ENCODE data around the gene NUP210. TPM values are rescaled to one million over a fixed set of nuclear protein-coding genes. Genes with fewer than 3 reads are reported as not detected.

NUP210 gene
- total and polyA plus RNA-seq, 2 of the 13 experiments (the other 11 are each of a cell fraction or from before 2014, with no cell fraction given) = 31.6 to 35.2 TPM

DNA sequence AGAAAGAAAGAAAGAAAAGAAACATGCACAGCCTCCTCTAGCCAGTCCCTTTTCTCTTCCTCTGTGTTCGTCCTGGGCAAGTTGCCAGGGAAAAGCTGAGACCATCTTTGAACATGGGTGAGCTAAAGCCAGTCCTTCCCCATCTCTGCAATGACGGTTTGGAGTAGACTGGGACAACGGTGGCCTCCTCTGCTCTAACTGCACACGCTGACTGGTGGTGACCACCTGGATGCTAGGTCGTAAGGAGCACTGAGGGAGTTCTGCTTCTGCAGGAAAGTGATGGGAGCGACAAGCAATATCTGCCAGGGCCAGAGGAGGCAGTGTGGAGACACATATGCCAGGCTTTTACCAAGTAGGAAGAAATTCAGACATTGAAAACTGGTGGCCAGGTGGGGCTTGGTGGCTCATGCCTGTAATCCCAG is 111.7 kb downstream of the NUP210 start (continued):
- TF ChIP-seq IRX3 (CRISPR knock-in tag; IDR thresholded peaks at IDR 0.05; ENCODE audit: borderline replicate concordance, low read depth) (no peak), CAMTA2 (CRISPR knock-in tag; IDR thresholded peaks at IDR 0.05; ENCODE audit: borderline replicate concordance) (no peak), CBX5 (CRISPR knock-in tag; IDR thresholded peaks at IDR 0.05; ENCODE audit: borderline replicate concordance) (no peak), ZMAT3 (CRISPR knock-in tag; conservative IDR thresholded peaks at IDR 0.05) (0 out of 2 replicates have a peak, but pooled peaks have one; percentile 10), SYNCRIP (IDR thresholded peaks at IDR 0.05; ENCODE audit: insufficient read depth, low read depth, low read length) (no peak), BRD4 (CRISPR knock-in tag; IDR thresholded peaks at IDR 0.05) (no peak), ARNTL (CRISPR knock-in tag; IDR thresholded peaks at IDR 0.05) (no peak), HNRNPH1 (optimal IDR thresholded peaks at IDR 0.05; ENCODE audit: low read depth, low read length) (no peak), ZNF792 (CRISPR knock-in tag; IDR thresholded peaks at IDR 0.05) (no peak), ZNF24 (IDR thresholded peaks at IDR 0.05) (no peak), PHF21A (CRISPR knock-in tag; IDR thresholded peaks at IDR 0.05) (no peak), ZNF263 (CRISPR knock-in tag; IDR thresholded peaks at IDR 0.05) (0 out of 2 replicates have a peak, but pooled peaks have one; percentile 38), HNRNPUL1 (IDR thresholded peaks at IDR 0.05; ENCODE audit: low read depth, low read length) (no peak), ZSCAN25 (CRISPR knock-in tag; IDR thresholded peaks at IDR 0.05) (no peak), ZNF143 (CRISPR knock-in tag; IDR thresholded peaks at IDR 0.05) (no peak), ZNF674 (CRISPR knock-in tag; IDR thresholded peaks at IDR 0.05; ENCODE audit: low read depth) (no peak), ZNF230 (CRISPR knock-in tag; IDR thresholded peaks at IDR 0.05) (no peak), TAF1 (CRISPR knock-in tag; IDR thresholded peaks at IDR 0.05) (no peak), ZNF44 (CRISPR knock-in tag; IDR thresholded peaks at IDR 0.05) (no peak)
- TF ChIP-seq, protein P1, sequence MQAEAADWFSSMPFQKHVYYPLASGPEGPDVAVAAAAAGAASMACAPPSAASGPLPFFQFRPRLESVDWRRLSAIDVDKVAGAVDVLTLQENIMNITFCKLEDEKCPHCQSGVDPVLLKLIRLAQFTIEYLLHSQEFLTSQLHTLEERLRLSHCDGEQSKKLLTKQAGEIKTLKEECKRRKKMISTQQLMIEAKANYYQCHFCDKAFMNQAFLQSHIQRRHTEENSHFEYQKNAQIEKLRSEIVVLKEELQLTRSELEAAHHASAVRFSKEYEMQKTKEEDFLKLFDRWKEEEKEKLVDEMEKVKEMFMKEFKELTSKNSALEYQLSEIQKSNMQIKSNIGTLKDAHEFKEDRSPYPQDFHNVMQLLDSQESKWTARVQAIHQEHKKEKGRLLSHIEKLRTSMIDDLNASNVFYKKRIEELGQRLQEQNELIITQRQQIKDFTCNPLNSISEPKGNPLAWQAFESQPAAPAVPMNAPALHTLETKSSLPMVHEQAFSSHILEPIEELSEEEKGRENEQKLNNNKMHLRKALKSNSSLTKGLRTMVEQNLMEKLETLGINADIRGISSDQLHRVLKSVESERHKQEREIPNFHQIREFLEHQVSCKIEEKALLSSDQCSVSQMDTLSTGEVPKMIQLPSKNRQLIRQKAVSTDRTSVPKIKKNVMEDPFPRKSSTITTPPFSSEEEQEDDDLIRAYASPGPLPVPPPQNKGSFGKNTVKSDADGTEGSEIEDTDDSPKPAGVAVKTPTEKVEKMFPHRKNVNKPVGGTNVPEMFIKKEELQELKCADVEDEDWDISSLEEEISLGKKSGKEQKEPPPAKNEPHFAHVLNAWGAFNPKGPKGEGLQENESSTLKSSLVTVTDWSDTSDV (CRISPR knock-in tag; IDR thresholded peaks at IDR 0.05) = no peak
- TF ChIP-seq, protein P2, sequence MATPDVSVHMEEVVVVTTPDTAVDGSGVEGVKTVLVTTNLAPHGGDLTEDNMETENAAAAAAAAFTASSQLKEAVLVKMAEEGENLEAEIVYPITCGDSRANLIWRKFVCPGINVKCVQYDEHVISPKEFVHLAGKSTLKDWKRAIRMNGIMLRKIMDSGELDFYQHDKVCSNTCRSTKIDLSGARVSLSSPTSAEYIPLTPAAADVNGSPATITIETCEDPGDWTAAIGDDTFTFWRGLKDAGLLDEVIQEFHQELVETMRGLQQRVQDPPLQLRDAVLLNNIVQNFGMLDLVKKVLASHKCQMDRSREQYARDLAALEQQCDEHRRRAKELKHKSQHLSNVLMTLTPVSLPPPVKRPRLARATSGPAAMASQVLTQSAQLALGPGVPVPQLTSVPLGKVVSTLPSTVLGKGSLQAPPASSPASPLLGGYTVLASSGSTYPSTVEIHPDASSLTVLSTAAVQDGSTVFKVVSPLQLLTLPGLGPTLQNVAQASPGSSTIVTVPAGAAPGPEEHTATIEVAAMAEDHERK (CRISPR knock-in tag; IDR thresholded peaks at IDR 0.05; ENCODE audit: low read depth) = no peak
- TF ChIP-seq, protein P3, sequence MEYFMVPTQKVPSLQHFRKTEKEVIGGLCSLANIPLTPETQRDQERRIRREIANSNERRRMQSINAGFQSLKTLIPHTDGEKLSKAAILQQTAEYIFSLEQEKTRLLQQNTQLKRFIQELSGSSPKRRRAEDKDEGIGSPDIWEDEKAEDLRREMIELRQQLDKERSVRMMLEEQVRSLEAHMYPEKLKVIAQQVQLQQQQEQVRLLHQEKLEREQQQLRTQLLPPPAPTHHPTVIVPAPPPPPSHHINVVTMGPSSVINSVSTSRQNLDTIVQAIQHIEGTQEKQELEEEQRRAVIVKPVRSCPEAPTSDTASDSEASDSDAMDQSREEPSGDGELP (IDR thresholded peaks at IDR 0.05; ENCODE audit: borderline replicate concordance, low read depth) = no peak
- TF ChIP-seq, protein P4, sequence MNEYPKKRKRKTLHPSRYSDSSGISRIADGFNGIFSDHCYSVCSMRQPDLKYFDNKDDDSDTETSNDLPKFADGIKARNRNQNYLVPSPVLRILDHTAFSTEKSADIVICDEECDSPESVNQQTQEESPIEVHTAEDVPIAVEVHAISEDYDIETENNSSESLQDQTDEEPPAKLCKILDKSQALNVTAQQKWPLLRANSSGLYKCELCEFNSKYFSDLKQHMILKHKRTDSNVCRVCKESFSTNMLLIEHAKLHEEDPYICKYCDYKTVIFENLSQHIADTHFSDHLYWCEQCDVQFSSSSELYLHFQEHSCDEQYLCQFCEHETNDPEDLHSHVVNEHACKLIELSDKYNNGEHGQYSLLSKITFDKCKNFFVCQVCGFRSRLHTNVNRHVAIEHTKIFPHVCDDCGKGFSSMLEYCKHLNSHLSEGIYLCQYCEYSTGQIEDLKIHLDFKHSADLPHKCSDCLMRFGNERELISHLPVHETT (CRISPR knock-in tag; conservative IDR thresholded peaks at IDR 0.05) = no peak
- TF ChIP-seq, protein P5, sequence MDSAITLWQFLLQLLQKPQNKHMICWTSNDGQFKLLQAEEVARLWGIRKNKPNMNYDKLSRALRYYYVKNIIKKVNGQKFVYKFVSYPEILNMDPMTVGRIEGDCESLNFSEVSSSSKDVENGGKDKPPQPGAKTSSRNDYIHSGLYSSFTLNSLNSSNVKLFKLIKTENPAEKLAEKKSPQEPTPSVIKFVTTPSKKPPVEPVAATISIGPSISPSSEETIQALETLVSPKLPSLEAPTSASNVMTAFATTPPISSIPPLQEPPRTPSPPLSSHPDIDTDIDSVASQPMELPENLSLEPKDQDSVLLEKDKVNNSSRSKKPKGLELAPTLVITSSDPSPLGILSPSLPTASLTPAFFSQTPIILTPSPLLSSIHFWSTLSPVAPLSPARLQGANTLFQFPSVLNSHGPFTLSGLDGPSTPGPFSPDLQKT (CRISPR knock-in tag; IDR thresholded peaks at IDR 0.05; ENCODE audit: borderline replicate concordance) = no peak

Measured in HepG2 (cell line).